GM18909 (cell line): ENCODE data around the gene PDE6B.

ENCODE experiments used
- ATAC-seq: cut with Tn5 transposase; IDR thresholded peaks from one replicate; pipeline ENCODE4 v1.9.1; 2021; ENCODE audit warnings: mild to moderate bottlenecking; ENCODE audit not compliant: unreplicated experiment, poor library complexity

PDE6B gene

GRCh38 chr4:621296-622070 lies 3.9 kb upstream of the PDE6B start:
- no peak for ATAC-seq

- ATAC-seq, result no peak
Observed at GRCh38 chr4:622071-622995, 3.0 kb upstream of the PDE6B start.

GRCh38 chr4:622996-623913 lies 2.1 kb upstream of the PDE6B start:
- no peak for ATAC-seq

GRCh38 chr4:623914-624566 lies 1.3 kb upstream of the PDE6B start:
- no peak for ATAC-seq

GRCh38 chr4:625631-626161 lies 323 bp downstream of the PDE6B start:
- no peak for ATAC-seq

GRCh38 chr4:626201-627091 lies 1.1 kb downstream of the PDE6B start:
- no peak for ATAC-seq

GRCh38 chr4:627347-628125 lies 2.2 kb downstream of the PDE6B start:
- no peak for ATAC-seq

- no peak for ATAC-seq
Observed at GRCh38 chr4:628311-628741, 3.0 kb downstream of the PDE6B start.

- ATAC-seq, result no peak
Observed at GRCh38 chr4:628821-629635, 3.7 kb downstream of the PDE6B start.

GRCh38 chr4:629636-629914 lies 4.2 kb downstream of the PDE6B start:
- ATAC-seq, result no peak

GRCh38 chr4:629915-630641 lies 4.7 kb downstream of the PDE6B start:
- ATAC-seq, result no peak

- no peak for ATAC-seq
Observed at GRCh38 chr4:630656-631055, 5.3 kb downstream of the PDE6B start.

- no peak for ATAC-seq
Observed at GRCh38 chr4:632196-632790, 6.9 kb downstream of the PDE6B start.

GRCh38 chr4:632926-633325 lies 7.6 kb downstream of the PDE6B start:
- no peak for ATAC-seq

- no peak for ATAC-seq
Observed at GRCh38 chr4:633406-633805, 8.0 kb downstream of the PDE6B start.

GRCh38 chr4:633976-634598 lies 8.7 kb downstream of the PDE6B start:
- no peak for ATAC-seq
